Osteocyte (in vitro differentiated cells): ENCODE measurements around the gene CDAN1. TPM values are rescaled to one million over a fixed set of nuclear protein-coding genes. Genes with fewer than 3 reads are reported as not detected.

Experiments used
- DNase-seq: peaks from one replicate; pipeline ENCODE4 v3.0.0; 2021; ENCODE audit warnings: mixed read lengths; ENCODE audit not compliant: unreplicated experiment; ENCODE audit errors: extremely low spot score
- H3K27ac Mint-ChIP-seq: one replicate; pipeline ENCODE4 v1.8.0; 2021; ENCODE audit warnings: mild to moderate bottlenecking, mixed read lengths; ENCODE audit not compliant: unreplicated experiment
- H3K27me3 Mint-ChIP-seq: one replicate; pipeline ENCODE4 v1.8.0; 2021; ENCODE audit warnings: mixed read lengths; ENCODE audit not compliant: unreplicated experiment
- H3K36me3 Mint-ChIP-seq: one replicate; pipeline ENCODE4 v1.8.0; 2021; ENCODE audit warnings: mixed read lengths; ENCODE audit not compliant: unreplicated experiment
- H3K4me1 Mint-ChIP-seq: one replicate; pipeline ENCODE4 v1.8.0; 2021; ENCODE audit warnings: mixed read lengths; ENCODE audit not compliant: unreplicated experiment
- H3K4me3 Mint-ChIP-seq: one replicate; pipeline ENCODE4 v1.8.0; 2021; ENCODE audit warnings: mild to moderate bottlenecking, moderate library complexity, mixed read lengths; ENCODE audit not compliant: unreplicated experiment
- H3K9me3 Mint-ChIP-seq: one replicate; pipeline ENCODE4 v1.8.0; 2021; ENCODE audit warnings: mixed read lengths; ENCODE audit not compliant: unreplicated experiment
- CTCF ChIP-seq: fragments of 200-600 bp; sonication (generic); IDR thresholded peaks from 2 replicates; pipeline ENCODE4 v1.5.0; 2021; ENCODE audit warnings: antibody characterized with exemption, mild to moderate bottlenecking, moderate library complexity
- total RNA-seq: library from RNA; stranded (reverse); gene quantifications from 2 replicates; pipeline ENCODE4 v1.2.1, GENCODE V29; 2021

CDAN1 gene
- total RNA-seq, 1 donor from 2014 or later, result 24.0 TPM

GRCh38 chr15:42735382-42736165 is 1.4 kb downstream of the CDAN1 start:
- TF ChIP-seq CTCF, result no peak
- peaks cover 21% of the 10 kb centered on the region for H3K4me1 Mint-ChIP-seq
- peak overlapping the region; percentile 77 for H3K4me3 Mint-ChIP-seq
- no peaks in the 10 kb centered on the region for H3K27me3 Mint-ChIP-seq
- peak overlapping the region; percentile 77 for H3K27ac Mint-ChIP-seq
- H3K9me3 Mint-ChIP-seq, result no peaks in the 10 kb centered on the region
- peak; percentile 83 for DNase-seq
- peaks cover 14% of the 10 kb centered on the region for H3K36me3 Mint-ChIP-seq

- Mint-ChIP-seq H3K36me3 (peaks cover 16% of the 10 kb centered on the region), H3K9me3 (no peaks in the 10 kb centered on the region), H3K4me3 (peak overlapping the region; percentile 40)
These were observed 2.8 kb downstream of the CDAN1 start for GRCh38 chr15:42734076-42734672.

GRCh38 chr15:42733027-42733426 is 3.9 kb downstream of the CDAN1 start:
- DNase-seq, result peak; percentile 44
- Mint-ChIP-seq H3K27ac (no peak overlapping the region), H3K4me3 (no peak overlapping the region), H3K4me1 (peaks cover 17% of the 10 kb centered on the region), H3K9me3 (no peaks in the 10 kb centered on the region), H3K27me3 (no peaks in the 10 kb centered on the region), H3K36me3 (peaks cover 20% of the 10 kb centered on the region)
- no peak for TF ChIP-seq CTCF

More at GRCh38 chr15:42734076-42734672, 2.8 kb downstream of the CDAN1 start:
- no peak overlapping the region for H3K27ac Mint-ChIP-seq
- TF ChIP-seq CTCF, result no peak
- peaks cover 21% of the 10 kb centered on the region for H3K4me1 Mint-ChIP-seq
- H3K27me3 Mint-ChIP-seq, result no peaks in the 10 kb centered on the region
- DNase-seq, result peak; percentile 75

- Mint-ChIP-seq H3K27ac (no peak overlapping the region), H3K9me3 (no peaks in the 10 kb centered on the region), H3K27me3 (no peaks in the 10 kb centered on the region), H3K4me3 (no peak overlapping the region), H3K36me3 (peaks cover 21% of the 10 kb centered on the region), H3K4me1 (peaks cover 11% of the 10 kb centered on the region)
- no peak for TF ChIP-seq CTCF
- DNase-seq, result peak; percentile 71
These were observed 4.7 kb downstream of the CDAN1 start for GRCh38 chr15:42732095-42732827.

GRCh38 chr15:42731461-42731860 is 5.5 kb downstream of the CDAN1 start:
- no peaks in the 10 kb centered on the region for H3K9me3 Mint-ChIP-seq
- DNase-seq, result peak; percentile 59
- H3K27ac Mint-ChIP-seq, result no peak overlapping the region
- H3K4me1 Mint-ChIP-seq, result peaks cover 10% of the 10 kb centered on the region
- H3K36me3 Mint-ChIP-seq, result peaks cover 26% of the 10 kb centered on the region
- TF ChIP-seq CTCF, result no peak
- no peak overlapping the region for H3K4me3 Mint-ChIP-seq
- no peaks in the 10 kb centered on the region for H3K27me3 Mint-ChIP-seq
